PC-9 (cell line): Measurements from ENCODE around the gene BAIAP2.

Source experiments
- CTCF ChIP-seq: fragments of 200-600 bp; sonication (generic); conservative IDR thresholded peaks from 2 replicates; pipeline ENCODE4 v1.6.1; 2017; ENCODE audit warnings: mixed run types, antibody characterized with exemption, mild to moderate bottlenecking, moderate library complexity
- EZH2 ChIP-seq: fragments of 200-600 bp; sonication (generic); IDR thresholded peaks from 2 replicates; pipeline ENCODE4 v1.8.0; 2017; ENCODE audit warnings: antibody characterized with exemption, low read depth

GRCh38 chr17:81029859-81030258 is 5.1 kb upstream of the BAIAP2 start:
- TF ChIP-seq CTCF (no peak), EZH2 (no peak)
